Lower leg skin (tissue), 4 donors: ENCODE data around the gene CCHCR1. TPM values are rescaled to one million over a fixed set of nuclear protein-coding genes. Genes with fewer than 3 reads are reported as not detected.

Experiments
- DNase-seq, 2 donors: peaks; one replicate each; pipeline ENCODE4 v3.0.0-alpha.2; 2019; ENCODE audit warnings: low spot score in 2 of 2
- H3K4me3 ChIP-seq: fragments of 200-600 bp; sonication (generic); 2 replicates; pipeline ENCODE4 v1.5.1; 2017; ENCODE audit warnings: mild to moderate bottlenecking, low read depth; ENCODE audit not compliant: poor library complexity, severe bottlenecking
- CTCF ChIP-seq, 3 donors: fragments of 450-650 bp; IDR thresholded peaks; one replicate each; pipeline ENCODE4 v1.5.1; 2016; ENCODE audit warnings: antibody characterized with exemption in 3 of 3, mild to moderate bottlenecking in 3 of 3, moderate library complexity in 2 of 3
- POLR2A ChIP-seq, 2 donors: fragments of 450-650 bp; IDR thresholded peaks; one replicate each; pipeline ENCODE4 v1.6.1; 2016 to 2017; ENCODE audit warnings: antibody characterized with exemption in 2 of 2, mild to moderate bottlenecking in 1 of 2, moderate library complexity in 1 of 2
- WGBS, 2 donors: methylation state at CpG; one replicate each; pipeline ENCODE4 v1.1.5; 2018; 5-methylcytosine and 5-hydroxymethylcytosine counted together
- intact Hi-C: fragments of 100-400 bp; cut with DNase I; formaldehyde crosslinking; loops from one replicate; pipeline ENCODE4 v1.15.0; 2023; ENCODE audit warnings: low total_unique reads
- total RNA-seq, 4 donors: library from RNA; depleted of rRNA; stranded (reverse); fragments of >200 nt; gene quantifications; one replicate each; pipeline ENCODE4 v1.1.0, GENCODE V29; 2016

The CCHCR1 gene
- total RNA-seq, 4 donors from 2014 or later = 13.1 to 34.1 (median 21.7) TPM

GRCh38 chr6:31092769-31093505 lies 64.7 kb downstream of the CCHCR1 start:
- 82 to 83% methylated on average over 12 of the region's 12 CpGs for WGBS, 2 donors
- TF ChIP-seq POLR2A (IDR thresholded peaks at IDR 0.05) = no peak
- TF ChIP-seq CTCF (IDR thresholded peaks at IDR 0.05) = no peak
- DNase-seq = no peak
- no peak overlapping the region for H3K4me3 ChIP-seq
- intact Hi-C loops = no loop called here

Other genes with a start within 250 kb of the CCHCR1 start
- gene GTF2H4, start 249.6 kb downstream of the CCHCR1 start, total RNA-seq = 10 to 100 TPM in 2 of 4 donors, 1 to 10 TPM in 2; 6.1 to 11.2 (median 9.4) TPM
- gene VARS2, start 243.6 kb downstream of the CCHCR1 start, total RNA-seq = 10 to 100 TPM; 13.0 to 25.2 (median 18.1) TPM
- gene SFTA2, start 225.6 kb downstream of the CCHCR1 start, total RNA-seq = under 1 TPM in 1 of 4 donors, not detected in 3; 0.36 TPM
- not detected for gene MUCL3, start 216.8 kb downstream of the CCHCR1 start, total RNA-seq
- gene MUC21, start 174.1 kb downstream of the CCHCR1 start, total RNA-seq = not detected
- gene MUC22, start 147.3 kb downstream of the CCHCR1 start, total RNA-seq = not detected
- 10 to 100 TPM in 3 of 4 donors, 1 to 10 TPM in 1; 7.5 to 20.2 (median 15.2) TPM for gene C6orf15, start 45.2 kb downstream of the CCHCR1 start, total RNA-seq
- gene PSORS1C1, start 43.0 kb downstream of the CCHCR1 start, total RNA-seq = 10 to 100 TPM in 1 of 4 donors, 1 to 10 TPM in 3; 1.8 to 21.4 (median 6.2) TPM
- gene CDSN, start 37.4 kb downstream of the CCHCR1 start, total RNA-seq = 1,000 to 10,000 TPM in 1 of 4 donors, 100 to 1,000 TPM in 3; 480 to 1,164 (median 686) TPM
- 10 to 100 TPM; 34.8 to 55.5 (median 44.1) TPM for gene PSORS1C2, start 18.7 kb downstream of the CCHCR1 start, total RNA-seq
- 10 to 100 TPM; 18.9 to 24.2 (median 20.8) TPM for gene TCF19, start 787 bp upstream of the CCHCR1 start, total RNA-seq
- gene POU5F1, start 12.9 kb upstream of the CCHCR1 start, total RNA-seq = 1 to 10 TPM in 3 of 4 donors, under 1 TPM in 1; 0.47 to 5.2 (median 3.3) TPM
- 100 to 1,000 TPM; 387 to 776 (median 534) TPM for gene HLA-C, start 114.3 kb upstream of the CCHCR1 start, total RNA-seq
- 1,000 to 10,000 TPM; 1,061 to 2,090 (median 1,325) TPM for gene HLA-B, start 199.4 kb upstream of the CCHCR1 start, total RNA-seq
- gene MICA, start 245.8 kb upstream of the CCHCR1 start, total RNA-seq = 10 to 100 TPM in 3 of 4 donors, 1 to 10 TPM in 1; 7.7 to 21.7 (median 13.9) TPM